AG09309 (cell line): ENCODE measurements around the gene UCP2.

Source experiments
- DNase-seq: peaks from one replicate; pipeline ENCODE4 v3.0.0-alpha.2; 2010; ENCODE audit warnings: low read depth
- H3K4me3 ChIP-seq: 2 replicates; pipeline ENCODE4 v1.5.1; 2011; ENCODE audit warnings: mild to moderate bottlenecking, low read depth, low read length, moderate library complexity; ENCODE audit not compliant: control insufficient read depth
- CTCF ChIP-seq: IDR thresholded peaks from 2 replicates; pipeline ENCODE4 v1.5.1; 2011; ENCODE audit warnings: mild to moderate bottlenecking, low read depth, low read length, inconsistent platforms; ENCODE audit not compliant: insufficient read depth, control insufficient read depth; ENCODE audit errors: missing control alignments

Gene UCP2

GRCh38 chr11:73982990-73983740 lies 522 bp upstream of the UCP2 start:
- DNase-seq: no peak
- TF ChIP-seq CTCF: no peak
- H3K4me3 ChIP-seq: peak overlapping the region; percentile 65

- DNase-seq: no peak
- TF ChIP-seq CTCF: no peak
- no peak overlapping the region for H3K4me3 ChIP-seq
These were observed 1.4 kb downstream of the UCP2 start for GRCh38 chr11:73981051-73981805.

GRCh38 chr11:73980001-73980961 lies 2.4 kb downstream of the UCP2 start:
- TF ChIP-seq CTCF: no peak
- no peak overlapping the region for H3K4me3 ChIP-seq
- no peak for DNase-seq

- DNase-seq: no peak
- TF ChIP-seq CTCF: no peak
- no peak overlapping the region for H3K4me3 ChIP-seq
These were observed 4.0 kb downstream of the UCP2 start for GRCh38 chr11:73978576-73979086.

- TF ChIP-seq CTCF: no peak
- no peak for DNase-seq
- H3K4me3 ChIP-seq: no peak overlapping the region
These were observed 4.7 kb downstream of the UCP2 start for GRCh38 chr11:73977856-73978519.

GRCh38 chr11:73976451-73977151 lies 6.0 kb downstream of the UCP2 start:
- TF ChIP-seq CTCF: no peak
- DNase-seq: no peak
- H3K4me3 ChIP-seq: no peak overlapping the region
